ENCODE measurements around the gene FAF1.
A peak's percentile ranks its signal among the peaks of the same experiment; 100 is the strongest.

The FAF1 gene

GRCh38 chr1:50697440-50698421 is 262.3 kb downstream of the FAF1 start (continued):
- TF ChIP-seq ZNF148 (tag by site-specific recombination; IDR thresholded peaks at IDR 0.05; ENCODE audit: borderline replicate concordance) (no peak), GLIS1 (tag by site-specific recombination; IDR thresholded peaks at IDR 0.05) (no peak), ZNF324 (tag by site-specific recombination; IDR thresholded peaks at IDR 0.05) (no peak), ZNF600 (tag by site-specific recombination; IDR thresholded peaks at IDR 0.05) (no peak), IKZF3 (tag by site-specific recombination; IDR thresholded peaks at IDR 0.05) (peak; percentile 16; the same call in 1 of the 2 replicates), ZNF639 (tag by site-specific recombination; IDR thresholded peaks at IDR 0.05) (no peak), ZNF426 (tag by site-specific recombination; IDR thresholded peaks at IDR 0.05) (no peak), ZNF548 (tag by site-specific recombination; IDR thresholded peaks at IDR 0.05) (no peak), ZNF585B (tag by site-specific recombination; IDR thresholded peaks at IDR 0.05) (no peak), ZNF16 (tag by site-specific recombination; IDR thresholded peaks at IDR 0.05; ENCODE audit: low read depth) (no peak), ZNF660 (tag by site-specific recombination; IDR thresholded peaks at IDR 0.05) (no peak), ZNF423 (tag by site-specific recombination; IDR thresholded peaks at IDR 0.05) (no peak), ZBTB6 (tag by site-specific recombination; IDR thresholded peaks at IDR 0.05) (no peak), PATZ1 (tag by site-specific recombination; IDR thresholded peaks at IDR 0.05) (no peak), ZNF311 (tag by site-specific recombination; IDR thresholded peaks at IDR 0.05; ENCODE audit: borderline replicate concordance) (no peak), ZNF610 (tag by site-specific recombination; IDR thresholded peaks at IDR 0.05; ENCODE audit: borderline replicate concordance) (no peak), ZNF26 (tag by site-specific recombination; IDR thresholded peaks at IDR 0.05) (no peak), ZNF155 (tag by site-specific recombination; IDR thresholded peaks at IDR 0.05) (no peak), OSR2 (tag by site-specific recombination; IDR thresholded peaks at IDR 0.05) (peak; percentile 48; the same call in 1 of the 2 replicates), KLF16 (tag by site-specific recombination; IDR thresholded peaks at IDR 0.05) (peak; percentile 42; the same call in 1 of the 2 replicates), PRDM2 (tag by site-specific recombination; IDR thresholded peaks at IDR 0.05; ENCODE audit: borderline replicate concordance) (no peak)

All from HEK293 (cell line).